ENCODE measurements around the gene LHX2.
A peak's percentile ranks its signal among the peaks of the same experiment; 100 is the strongest.

GRCh38 chr9:124004593-124004992, 7.0 kb upstream of the LHX2 start:
- TF ChIP-seq, protein P1, sequence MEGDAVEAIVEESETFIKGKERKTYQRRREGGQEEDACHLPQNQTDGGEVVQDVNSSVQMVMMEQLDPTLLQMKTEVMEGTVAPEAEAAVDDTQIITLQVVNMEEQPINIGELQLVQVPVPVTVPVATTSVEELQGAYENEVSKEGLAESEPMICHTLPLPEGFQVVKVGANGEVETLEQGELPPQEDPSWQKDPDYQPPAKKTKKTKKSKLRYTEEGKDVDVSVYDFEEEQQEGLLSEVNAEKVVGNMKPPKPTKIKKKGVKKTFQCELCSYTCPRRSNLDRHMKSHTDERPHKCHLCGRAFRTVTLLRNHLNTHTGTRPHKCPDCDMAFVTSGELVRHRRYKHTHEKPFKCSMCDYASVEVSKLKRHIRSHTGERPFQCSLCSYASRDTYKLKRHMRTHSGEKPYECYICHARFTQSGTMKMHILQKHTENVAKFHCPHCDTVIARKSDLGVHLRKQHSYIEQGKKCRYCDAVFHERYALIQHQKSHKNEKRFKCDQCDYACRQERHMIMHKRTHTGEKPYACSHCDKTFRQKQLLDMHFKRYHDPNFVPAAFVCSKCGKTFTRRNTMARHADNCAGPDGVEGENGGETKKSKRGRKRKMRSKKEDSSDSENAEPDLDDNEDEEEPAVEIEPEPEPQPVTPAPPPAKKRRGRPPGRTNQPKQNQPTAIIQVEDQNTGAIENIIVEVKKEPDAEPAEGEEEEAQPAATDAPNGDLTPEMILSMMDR (conservative IDR thresholded peaks at IDR 0.05; ENCODE audit: low read depth in 2 of 2): no peak
- TF ChIP-seq EZH2 (IDR thresholded peaks at IDR 0.05; ENCODE audit: low read depth, unreplicated experiment) (peak; percentile 42), POLR2AphosphoS5 (IDR thresholded peaks at IDR 0.05; ENCODE audit: low read depth) (no peak), EZH2phosphoT487 (IDR thresholded peaks at IDR 0.05; ENCODE audit: unreplicated experiment) (no peak), CREB1 (CRISPR knock-in tag; IDR thresholded peaks at IDR 0.05; ENCODE audit: low read depth) (no peak), ETS1 (IDR thresholded peaks at IDR 0.05) (no peak), ZNF462 (CRISPR knock-in tag; IDR thresholded peaks at IDR 0.05) (no peak), NANOG (IDR thresholded peaks at IDR 0.05; ENCODE audit: borderline replicate concordance) (no peak), JUNB (IDR thresholded peaks at IDR 0.05; ENCODE audit: unreplicated experiment) (no peak), STAT1 (IDR thresholded peaks at IDR 0.05; ENCODE audit: unreplicated experiment) (no peak)
- TF ChIP-seq, protein P2, sequence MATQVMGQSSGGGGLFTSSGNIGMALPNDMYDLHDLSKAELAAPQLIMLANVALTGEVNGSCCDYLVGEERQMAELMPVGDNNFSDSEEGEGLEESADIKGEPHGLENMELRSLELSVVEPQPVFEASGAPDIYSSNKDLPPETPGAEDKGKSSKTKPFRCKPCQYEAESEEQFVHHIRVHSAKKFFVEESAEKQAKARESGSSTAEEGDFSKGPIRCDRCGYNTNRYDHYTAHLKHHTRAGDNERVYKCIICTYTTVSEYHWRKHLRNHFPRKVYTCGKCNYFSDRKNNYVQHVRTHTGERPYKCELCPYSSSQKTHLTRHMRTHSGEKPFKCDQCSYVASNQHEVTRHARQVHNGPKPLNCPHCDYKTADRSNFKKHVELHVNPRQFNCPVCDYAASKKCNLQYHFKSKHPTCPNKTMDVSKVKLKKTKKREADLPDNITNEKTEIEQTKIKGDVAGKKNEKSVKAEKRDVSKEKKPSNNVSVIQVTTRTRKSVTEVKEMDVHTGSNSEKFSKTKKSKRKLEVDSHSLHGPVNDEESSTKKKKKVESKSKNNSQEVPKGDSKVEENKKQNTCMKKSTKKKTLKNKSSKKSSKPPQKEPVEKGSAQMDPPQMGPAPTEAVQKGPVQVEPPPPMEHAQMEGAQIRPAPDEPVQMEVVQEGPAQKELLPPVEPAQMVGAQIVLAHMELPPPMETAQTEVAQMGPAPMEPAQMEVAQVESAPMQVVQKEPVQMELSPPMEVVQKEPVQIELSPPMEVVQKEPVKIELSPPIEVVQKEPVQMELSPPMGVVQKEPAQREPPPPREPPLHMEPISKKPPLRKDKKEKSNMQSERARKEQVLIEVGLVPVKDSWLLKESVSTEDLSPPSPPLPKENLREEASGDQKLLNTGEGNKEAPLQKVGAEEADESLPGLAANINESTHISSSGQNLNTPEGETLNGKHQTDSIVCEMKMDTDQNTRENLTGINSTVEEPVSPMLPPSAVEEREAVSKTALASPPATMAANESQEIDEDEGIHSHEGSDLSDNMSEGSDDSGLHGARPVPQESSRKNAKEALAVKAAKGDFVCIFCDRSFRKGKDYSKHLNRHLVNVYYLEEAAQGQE (IDR thresholded peaks at IDR 0.05; ENCODE audit: unreplicated experiment): no peak

Data from GM23338 (cell line).